Activated T-cell treated with anti-CD3 and anti-CD28 coated beads, Interleukin-2, amount 50 U/mL, for 1 hour (primary cell): Measurements from ENCODE around the gene NNAT.
"Not testable (repeated sequence)": the region's sequence is repeated elsewhere in the genome, so short reads cannot be mapped to it uniquely, and the experiment has no call there.

Experiments used
- DNase-seq: peaks from one replicate; pipeline ENCODE4 v3.0.0-alpha.2; 2020

Gene NNAT, protein sequence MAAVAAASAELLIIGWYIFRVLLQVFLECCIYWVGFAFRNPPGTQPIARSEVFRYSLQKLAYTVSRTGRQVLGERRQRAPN

DNA sequence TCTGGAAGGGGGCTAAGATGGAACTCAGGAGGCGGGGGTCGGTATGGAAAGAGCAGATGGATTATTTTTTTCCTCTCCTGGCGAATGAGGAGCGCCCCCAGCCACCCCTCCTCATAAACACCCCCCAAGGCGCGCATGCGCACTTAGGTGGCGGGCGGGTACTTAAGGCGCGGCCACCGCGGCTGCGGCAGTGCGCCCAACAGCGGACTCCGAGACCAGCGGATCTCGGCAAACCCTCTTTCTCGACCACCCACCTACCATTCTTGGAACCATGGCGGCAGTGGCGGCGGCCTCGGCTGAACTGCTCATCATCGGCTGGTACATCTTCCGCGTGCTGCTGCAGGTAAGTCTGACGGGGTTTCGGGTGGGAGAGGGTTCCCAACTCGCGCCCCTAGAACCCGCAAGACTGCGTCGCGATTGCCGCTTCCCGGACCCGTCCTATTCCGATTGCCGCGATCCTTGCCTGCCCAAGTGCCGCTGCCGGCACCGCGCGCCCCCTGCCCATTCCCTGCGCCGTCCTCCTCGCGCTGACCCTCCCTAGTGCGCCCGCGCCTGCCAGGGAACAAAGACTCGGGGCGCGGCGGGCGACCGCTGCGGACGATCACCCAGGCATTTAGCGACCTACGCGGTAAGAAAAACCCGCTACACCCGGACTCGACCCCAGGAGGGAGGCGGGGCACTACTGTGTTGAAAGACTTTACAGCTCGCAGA is at the start of gene NNAT:
TSS of gene NNAT (plus strand) at position 190 of the 711 bp plus-strand sequence. CDS start at position 272, 82 bp downstream.
- DNase-seq = peak; percentile 32

DNA sequence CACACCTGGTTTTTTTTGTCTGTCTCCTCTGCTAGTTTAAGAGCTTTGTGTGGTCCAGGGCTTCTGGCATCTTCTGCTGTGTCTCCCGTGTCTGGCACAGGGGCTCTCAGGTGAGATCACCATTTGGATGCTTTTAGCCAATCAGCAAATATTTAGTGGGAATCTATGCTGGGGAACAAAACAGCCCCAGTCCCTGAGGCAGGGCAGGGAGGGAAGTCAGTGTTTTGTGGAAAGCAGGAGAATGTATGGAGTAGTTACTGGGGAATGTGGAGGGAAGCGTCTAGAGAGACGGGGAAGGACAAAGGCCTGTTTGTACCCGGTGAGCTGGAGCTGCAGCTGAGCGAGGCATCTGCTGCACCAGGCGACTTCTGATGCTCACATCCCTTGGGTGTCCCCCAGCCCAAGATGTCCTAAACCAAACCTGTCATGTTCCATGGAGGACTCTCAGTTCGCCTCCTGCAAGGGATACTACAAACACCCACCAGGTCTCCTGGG is 49.3 kb upstream of the NNAT start:
- DNase-seq = no peak

DNA sequence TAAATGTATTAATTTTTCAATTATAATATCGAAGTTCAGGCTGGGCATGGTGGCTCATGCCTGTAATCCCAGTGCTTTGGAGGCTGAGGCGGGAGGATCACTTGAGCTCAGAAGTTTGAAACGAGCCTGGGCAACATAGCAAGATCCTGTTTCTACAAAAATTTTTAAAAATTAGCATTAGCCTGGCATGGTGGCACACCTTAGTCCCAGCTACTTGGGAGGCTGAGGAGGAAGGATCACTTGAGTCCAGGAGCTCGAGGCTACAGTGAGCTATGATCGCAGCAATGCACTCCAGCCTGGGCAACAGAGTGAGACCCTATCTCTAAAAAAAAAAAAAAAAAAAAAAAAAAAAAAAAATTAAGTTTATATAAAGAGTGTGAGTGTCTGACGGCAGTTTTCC is 48.6 kb upstream of the NNAT start:
- DNase-seq = not testable (repeated sequence)

DNA sequence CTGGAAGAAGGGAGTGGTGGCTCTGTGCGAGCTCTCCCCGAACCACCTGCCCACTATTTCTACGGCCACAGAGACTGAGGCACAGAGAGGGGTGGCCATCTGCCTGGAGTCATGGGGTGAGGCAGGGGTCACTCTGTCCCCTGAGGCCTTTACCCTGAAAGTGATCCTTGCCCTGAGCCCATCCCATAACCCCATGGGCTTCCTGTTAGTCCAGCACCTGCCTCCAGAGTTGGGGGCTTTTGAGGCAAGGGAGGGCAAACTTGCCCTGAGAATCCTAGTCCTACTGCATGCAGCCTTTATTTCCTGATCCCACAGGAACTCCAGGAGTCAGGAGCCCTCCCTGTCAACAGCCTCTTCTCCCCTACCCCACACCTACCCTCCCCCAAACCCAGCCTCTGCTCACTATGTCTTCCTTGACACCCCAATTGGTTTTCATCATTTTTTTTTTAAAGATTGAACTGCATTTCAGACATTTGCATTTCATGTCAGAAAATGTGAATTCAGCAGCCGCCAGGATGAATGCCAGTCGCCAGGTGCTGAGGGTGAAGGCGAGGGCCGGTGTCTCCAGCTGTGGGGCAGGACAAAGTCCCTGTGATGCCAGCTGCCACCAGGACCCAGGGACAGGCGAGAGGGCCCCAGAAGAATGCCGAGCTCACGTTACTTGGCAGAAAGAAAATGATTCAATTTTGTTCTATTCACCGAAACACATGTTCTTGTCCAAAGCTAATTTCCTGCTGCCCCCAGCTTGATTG is 47.6 kb upstream of the NNAT start:
- DNase-seq = no peak

DNA sequence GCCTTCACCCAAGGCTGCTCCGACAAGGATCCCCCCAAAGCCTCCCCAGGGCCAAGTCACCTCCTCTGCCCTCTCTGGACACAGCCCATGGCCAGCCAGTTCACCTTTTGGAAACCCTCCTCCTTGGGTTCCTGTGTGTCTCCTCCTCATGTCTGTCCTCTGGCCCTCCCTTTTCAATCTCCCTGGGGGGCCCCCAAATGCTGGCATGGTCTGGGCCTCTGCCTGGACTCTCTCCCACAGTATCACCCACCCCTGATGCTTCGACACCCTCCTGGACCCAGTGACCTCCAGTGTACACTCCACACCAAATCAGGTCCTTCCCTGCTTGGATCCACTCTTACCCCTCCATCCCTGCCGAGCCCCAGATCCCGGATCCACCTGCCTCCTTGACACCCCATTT is 46.7 kb upstream of the NNAT start:
- no peak for DNase-seq

DNA sequence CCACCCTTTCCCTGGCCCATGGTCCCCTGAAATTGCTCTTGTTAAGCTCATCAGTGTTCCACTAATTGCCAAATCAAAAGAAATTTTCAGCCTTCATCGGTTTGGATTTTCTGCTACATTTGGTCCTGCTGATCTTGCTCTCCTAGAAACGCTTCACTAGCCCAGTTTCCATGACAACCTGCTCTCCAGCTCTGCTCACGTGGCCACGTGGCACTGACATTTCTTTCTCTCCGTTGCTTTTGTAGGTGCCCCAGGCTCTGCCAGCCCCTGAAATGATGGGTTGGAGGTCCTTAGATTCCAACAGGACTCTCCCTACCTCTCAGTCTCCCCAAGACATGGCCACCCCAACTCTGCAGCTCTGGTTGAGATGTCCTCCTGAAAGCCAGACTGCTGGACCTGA is 45.8 kb upstream of the NNAT start:
- DNase-seq = no peak

DNA sequence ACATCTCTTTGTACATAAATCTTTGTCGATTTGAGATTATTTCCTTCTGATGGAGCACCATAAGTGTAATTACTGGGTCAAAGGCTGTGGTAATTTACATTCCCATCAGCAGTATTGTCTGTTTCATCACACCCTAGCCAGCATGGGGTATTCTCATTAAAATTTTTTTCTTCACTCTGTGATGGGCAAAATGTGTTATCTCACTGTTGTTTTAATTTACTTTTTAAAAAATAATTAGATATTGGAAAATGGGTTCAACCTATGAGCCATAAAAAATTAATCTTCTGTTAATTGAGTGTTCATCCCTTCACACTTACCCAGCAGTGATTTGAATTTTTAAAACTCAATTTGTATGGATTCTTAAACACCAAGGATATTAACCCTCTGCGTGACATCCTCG is 44.0 kb upstream of the NNAT start:
- no peak for DNase-seq

DNA sequence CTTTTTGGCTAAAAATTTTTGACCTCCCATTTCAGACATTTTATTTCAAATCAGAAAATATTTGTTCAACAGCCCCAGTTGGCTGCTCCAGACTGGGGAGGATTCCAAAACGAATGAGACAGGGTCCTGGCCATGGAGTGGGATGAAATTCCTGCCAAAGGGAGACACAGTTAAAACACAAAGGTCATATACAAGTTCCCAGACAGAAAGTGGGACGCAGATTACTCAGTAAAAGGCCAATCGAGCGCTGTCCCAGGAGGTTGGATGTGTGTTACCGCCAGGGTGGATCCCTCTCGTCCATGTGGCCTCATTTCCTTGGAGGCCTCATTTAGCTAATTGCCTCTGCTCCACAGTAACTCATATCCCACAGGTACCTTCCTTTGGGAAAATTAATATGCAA is 41.8 kb upstream of the NNAT start:
- no peak for DNase-seq

DNA sequence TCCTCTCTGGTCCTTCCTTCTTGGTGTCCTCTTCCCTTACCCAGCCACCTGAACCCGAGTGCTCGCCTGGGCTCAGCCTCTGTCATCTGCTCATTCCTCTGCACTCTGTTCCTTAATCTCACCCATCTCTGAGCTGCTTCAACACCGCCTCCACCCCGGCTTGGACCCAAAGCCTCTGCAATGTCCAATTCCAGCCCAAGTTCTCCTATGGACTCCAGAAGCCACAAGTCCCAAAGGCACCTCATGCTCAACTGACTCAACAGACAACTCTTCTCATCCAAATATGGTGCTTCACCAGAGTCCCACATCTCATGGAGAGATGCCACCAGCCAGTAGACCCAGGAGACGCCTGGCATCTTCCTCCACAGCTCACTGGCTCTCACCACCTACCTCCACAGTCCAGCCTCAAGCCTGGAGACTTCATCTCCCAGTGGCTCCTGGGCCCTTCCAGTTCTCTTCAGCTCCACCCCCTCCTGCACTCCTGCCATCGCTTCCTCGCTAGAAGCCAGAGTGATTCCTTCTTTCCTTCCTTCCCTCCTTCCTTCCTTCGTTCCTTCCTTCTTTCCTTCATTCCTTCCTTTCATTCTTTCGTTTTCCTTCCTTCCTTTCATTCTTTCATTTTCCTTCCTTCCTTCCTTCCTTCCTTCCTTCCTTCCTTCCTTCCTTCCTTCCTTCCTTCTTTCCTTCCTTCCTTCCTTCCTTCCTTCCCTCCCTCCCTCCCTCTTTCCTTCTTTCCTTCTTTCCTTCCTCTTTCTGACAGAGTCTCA is 40.9 kb upstream of the NNAT start:
- DNase-seq = no peak

DNA sequence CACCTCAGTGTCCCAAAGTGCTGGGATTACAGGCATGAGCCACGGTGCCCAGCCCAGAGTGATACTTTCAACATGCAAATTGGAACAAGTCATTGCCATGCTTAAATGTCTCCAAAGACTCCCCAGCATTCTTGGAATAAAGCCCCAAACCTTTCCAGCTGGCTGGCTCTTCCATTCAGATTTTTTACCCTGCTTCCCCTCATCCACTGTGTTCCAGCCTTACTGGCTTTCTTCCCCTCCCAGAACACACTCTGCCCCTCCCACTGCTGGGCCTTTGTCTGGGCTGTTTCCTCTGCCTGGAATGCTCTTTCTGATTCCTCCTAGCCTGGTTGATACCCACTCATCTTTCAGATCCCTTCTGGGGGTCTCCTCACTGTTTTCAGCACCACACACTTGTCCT is 40.1 kb upstream of the NNAT start:
- DNase-seq = no peak

DNA sequence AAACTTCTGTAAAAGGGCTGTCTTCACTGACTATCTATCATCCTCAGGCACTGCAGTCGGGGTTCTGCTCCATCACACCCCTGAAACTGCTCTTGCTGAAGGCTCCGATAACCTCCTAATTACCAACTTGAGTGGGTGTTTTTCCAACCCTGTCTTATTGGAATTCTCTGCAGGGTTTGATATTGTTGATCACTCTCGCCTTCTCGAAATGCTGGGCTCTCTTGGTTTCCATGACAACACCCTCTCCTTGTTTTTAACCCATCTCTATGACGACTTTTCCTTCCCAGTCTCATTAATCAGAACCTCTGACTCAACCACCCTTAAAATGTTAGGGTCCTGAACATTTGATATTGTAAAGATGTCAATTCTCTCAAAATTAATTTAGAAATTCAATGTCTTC is 39.4 kb upstream of the NNAT start:
- no peak for DNase-seq

DNA sequence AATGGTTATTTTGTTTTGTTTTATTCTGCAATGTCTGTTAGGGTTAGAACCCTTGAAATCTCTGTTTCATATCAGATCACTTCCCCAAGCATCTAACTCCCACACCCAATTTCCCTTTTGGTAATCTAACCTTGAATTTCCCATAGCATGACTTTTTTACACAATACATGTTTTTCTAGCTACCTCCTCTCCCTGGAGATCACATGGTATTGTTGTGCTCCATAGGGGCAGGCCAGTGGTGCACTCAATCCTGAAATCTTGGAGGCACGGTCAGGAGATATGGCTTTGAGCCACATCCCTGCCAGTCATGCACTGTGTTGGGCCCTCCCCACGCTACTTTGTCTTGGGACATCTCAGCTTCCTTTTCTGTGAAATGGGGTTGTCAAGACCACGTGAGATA is 36.7 kb upstream of the NNAT start:
- DNase-seq = no peak

DNA sequence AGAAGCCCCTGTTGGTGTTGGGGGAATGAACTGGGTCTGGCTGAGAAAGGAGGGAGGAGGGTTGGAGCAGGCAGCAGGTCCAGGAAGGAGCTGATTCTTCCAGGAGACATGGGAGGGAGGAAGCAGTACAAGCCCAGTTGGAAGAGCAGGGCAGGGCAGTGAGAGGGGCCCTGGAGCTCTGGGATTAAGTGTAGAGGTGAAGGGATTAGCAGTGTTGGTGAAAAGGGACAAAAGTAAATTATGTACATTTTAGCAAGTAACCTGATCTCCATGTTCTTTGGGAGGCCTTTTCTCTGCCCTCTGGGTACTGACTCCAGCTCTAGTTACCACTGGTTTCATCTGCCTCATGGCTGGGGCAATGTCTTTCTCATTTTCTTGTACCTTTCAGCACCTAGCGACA is 34.8 kb upstream of the NNAT start:
- DNase-seq = not testable (repeated sequence)

DNA sequence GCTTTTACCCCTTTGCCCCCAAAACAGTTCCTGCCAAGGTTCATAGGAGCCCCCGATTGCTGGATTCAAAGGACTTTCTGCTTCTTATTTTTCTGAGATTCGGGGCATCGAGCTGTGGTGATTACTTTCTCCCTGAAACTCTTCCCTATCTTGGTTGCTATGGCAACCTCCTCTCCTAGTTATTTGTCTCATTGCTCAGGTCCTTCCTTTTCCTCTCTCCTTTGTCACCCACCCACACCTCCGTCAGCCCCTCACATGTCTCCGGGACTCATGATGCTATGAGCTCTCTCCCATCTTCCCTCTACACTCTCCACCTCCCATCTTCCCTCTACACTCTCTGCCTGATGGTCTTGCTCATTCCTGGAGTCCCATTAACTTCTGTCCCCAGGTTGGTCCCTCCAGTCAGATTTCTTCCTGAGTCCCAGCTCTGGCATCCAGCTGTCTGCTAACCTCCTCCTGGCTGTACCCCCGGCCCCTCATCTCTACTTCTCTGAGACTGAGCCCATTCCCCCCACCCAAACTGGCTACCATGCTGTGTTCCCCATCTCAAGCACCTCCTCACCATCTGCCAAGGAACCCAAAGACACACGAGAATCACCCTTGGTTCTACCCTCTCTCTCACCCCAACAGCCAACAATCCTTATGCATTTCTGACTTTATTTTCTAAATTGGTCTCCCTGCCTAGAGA is 30.2 kb upstream of the NNAT start:
- DNase-seq = no peak

DNA sequence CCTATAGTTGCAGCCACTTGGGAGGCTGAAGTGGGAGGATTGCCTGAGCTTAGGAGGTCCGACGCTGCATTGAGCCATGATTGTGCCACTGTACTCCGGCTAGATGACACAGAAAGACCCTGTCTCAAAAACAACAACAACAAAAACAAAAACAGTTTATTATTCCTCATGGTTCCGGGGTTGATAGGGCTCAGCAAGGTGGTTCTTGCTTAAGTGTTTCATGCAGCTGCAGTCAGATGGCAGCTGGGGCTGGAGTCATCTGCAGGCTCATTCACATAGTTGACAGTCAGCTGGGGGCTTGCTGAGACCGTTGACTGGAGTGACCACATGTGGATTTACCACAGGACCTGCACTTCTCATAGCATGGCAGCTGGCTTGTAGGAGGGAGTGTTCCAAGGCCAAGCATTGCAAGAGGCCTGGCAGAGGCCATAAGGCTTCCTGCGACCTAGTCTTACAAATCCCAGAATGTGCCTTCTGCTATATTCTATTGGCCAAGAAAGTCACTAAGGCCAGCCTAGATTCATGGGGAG is 28.9 kb upstream of the NNAT start:
- DNase-seq = no peak

DNA sequence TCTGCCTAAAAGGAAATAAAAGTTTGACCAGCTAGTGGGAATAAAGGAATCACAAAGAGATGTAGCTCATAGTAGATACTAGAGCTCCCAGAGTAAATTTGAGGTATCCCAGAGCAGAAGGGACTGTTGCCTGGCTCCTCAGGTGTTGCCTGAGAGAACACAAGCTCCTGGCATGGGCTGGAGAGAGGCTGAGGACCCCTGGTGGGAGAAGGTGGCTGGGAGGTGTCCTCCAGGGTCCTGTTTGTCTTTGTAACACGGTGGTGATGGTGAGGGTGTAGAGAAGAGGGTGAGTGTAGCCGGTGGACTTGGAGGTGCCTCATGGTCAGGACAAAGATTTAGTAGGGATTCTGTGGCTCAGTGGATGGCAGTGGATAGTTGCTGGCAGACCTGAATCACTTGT is 28.1 kb upstream of the NNAT start:
- no peak for DNase-seq

DNA sequence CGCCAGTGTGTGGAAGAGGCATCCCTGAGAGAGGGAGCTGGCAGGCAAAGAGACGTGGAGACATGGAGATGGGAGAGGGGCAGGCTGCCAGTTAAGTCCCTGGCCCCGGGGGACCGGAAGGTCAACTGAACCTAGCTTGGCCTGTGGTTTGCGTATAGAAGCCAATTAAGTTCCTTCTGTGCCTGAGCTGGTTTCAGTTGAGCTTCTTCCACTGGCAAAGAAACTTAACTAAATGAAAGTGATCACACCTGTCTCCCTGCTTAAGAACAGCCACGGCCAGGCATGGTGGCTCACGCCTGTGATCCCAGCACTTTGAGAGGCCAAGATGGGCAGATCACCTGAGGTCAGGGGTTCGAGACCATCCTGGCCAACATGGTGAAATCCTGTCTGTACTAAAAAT is 26.7 kb upstream of the NNAT start:
- DNase-seq = no peak

DNA sequence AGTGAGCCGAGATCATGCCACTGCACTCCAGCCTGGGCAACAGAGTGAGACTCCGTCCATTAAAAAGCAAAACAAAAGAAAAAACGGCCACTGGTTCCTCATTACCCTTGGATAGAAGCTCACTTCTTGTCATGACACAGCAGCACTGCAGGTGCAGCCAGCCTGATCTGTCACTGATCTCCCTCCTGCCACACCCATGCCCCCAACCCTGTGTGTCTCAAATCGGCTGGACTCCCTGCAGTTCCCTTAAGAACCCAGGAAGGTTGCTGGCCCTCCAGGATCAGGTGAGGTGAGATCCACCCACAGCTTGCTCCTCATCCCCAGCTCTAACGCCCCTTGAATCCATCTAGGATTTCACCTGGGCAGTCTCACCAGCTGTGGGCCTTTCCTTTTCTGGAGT is 26.3 kb upstream of the NNAT start:
- DNase-seq = no peak

DNA sequence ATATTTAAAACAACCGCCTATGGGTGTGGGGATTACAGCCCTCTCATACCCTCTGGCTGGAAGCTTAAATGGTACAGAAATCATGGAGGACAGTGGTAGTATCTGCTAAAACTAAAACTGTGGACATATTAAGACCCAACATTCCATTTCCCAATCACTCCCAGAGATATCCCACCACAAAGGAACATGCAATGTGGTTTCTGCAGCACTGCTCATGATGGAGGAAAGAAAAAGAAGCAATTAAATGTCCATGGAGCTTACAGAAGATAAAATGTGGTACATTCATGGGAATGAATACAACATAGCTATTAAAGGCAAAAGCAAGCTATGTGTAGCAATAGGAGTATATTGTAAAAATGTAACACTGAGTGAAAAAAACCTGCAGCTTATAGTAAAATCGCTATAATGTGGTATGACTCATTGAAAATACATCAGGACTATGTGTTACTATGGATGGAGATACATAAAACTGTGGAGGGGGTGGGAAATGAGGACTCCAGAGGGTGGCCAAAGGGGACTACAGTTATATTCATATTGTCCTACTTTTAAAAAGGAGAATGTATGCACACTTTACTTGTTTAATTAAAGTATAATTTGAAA is 22.9 kb upstream of the NNAT start:
- DNase-seq = no peak

DNA sequence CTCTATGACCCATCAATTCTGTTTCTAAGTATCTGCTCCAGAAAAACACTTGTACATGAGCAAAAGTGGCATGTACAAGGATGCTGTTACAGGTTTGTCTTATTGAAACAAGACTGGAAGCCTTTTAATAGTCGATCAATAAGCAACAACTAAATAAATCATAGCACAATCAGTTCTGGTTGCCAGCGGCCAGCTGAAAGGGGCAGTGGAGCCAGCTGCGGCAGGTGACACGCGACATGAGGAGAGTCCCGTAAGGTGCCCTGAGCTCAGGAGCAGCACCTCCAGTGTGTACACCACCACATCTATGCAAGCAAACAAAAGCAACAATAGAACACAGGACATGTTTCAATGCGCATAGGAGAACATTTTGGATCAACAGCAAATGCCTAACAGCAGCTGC is 20.7 kb upstream of the NNAT start:
- DNase-seq = no peak

DNA sequence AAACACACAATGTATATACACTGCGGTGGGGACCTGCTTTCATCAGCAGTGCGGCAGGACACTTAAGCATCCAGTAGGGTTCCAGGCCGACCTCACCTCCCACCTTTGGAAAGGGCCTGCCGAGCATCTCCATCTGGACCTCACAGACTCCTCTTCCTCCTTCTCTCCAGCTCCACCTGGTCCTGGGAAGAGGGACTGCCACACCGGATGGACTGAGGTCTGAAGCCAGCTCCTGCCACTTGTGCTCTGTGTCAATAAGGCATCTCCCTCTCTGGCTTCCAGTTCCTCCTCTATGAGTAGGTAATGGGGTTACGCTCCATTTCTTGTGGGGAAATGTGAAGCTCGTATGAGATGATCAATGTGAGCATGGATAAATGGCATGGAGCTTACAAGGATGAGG is 19.1 kb upstream of the NNAT start:
- DNase-seq = no peak

DNA sequence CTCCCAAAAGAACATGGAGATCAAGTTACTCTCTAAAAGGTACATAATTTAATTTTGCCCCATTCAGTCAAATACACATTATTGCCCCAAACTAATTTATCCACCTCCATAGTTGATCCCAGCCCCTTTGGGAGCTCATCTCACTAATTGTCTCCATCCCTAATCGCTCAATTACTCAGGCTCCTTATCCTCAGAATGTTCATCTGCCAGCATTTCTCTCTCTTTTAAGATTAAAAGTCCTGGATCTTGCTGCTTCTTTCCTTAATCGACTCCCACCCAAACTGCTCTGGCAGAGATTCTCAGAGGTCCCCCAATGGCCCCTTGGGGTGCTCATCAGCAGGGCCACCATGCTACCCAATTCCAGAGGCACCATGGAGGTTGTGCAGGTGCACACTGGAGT is 18.4 kb upstream of the NNAT start:
- no peak for DNase-seq
